ENCODE data around the gene TMEM132C.
"Not testable (repeated sequence)": the region's sequence is repeated elsewhere in the genome, so short reads cannot be mapped to it uniquely, and the experiment has no call there.

TMEM132C gene

GRCh38 chr12:128424931-128425431, 158.0 kb downstream of the TMEM132C start:
- no peak for DNase-seq

- DNase-seq = no peak
These were observed 158.8 kb downstream of the TMEM132C start for GRCh38 chr12:128425666-128426331.

GRCh38 chr12:128426511-128426910, 159.5 kb downstream of the TMEM132C start:
- DNase-seq = no peak

- no peak for DNase-seq
These were observed 172.8 kb downstream of the TMEM132C start for GRCh38 chr12:128439796-128440195.

GRCh38 chr12:128442096-128442495, 175.1 kb downstream of the TMEM132C start:
- DNase-seq = no peak

- no peak for DNase-seq
These were observed 177.6 kb downstream of the TMEM132C start for GRCh38 chr12:128444598-128444997.

GRCh38 chr12:128445415-128446127, 178.6 kb downstream of the TMEM132C start:
- DNase-seq = no peak

- no peak for DNase-seq
These were observed 182.3 kb downstream of the TMEM132C start for GRCh38 chr12:128449146-128449894.

- DNase-seq = no peak
These were observed 183.8 kb downstream of the TMEM132C start for GRCh38 chr12:128450810-128451209.

- DNase-seq = no peak
These were observed 188.9 kb downstream of the TMEM132C start for GRCh38 chr12:128455851-128456250.

- DNase-seq = no peak
These were observed 190.0 kb downstream of the TMEM132C start for GRCh38 chr12:128456922-128457321.

- no peak for DNase-seq
These were observed 191.5 kb downstream of the TMEM132C start for GRCh38 chr12:128458301-128458974.

GRCh38 chr12:128459067-128459466, 192.1 kb downstream of the TMEM132C start:
- no peak for DNase-seq

- no peak for DNase-seq
These were observed 196.9 kb downstream of the TMEM132C start for GRCh38 chr12:128463881-128464280.

- DNase-seq = no peak
These were observed 200.9 kb downstream of the TMEM132C start for GRCh38 chr12:128467882-128468281.

- no peak for DNase-seq
These were observed 202.0 kb downstream of the TMEM132C start for GRCh38 chr12:128468926-128469325.

- no peak for DNase-seq
These were observed 204.5 kb downstream of the TMEM132C start for GRCh38 chr12:128471491-128471890.

GRCh38 chr12:128474916-128475315, 207.9 kb downstream of the TMEM132C start:
- DNase-seq = no peak

- no peak for DNase-seq
These were observed 209.3 kb downstream of the TMEM132C start for GRCh38 chr12:128476266-128476665.

GRCh38 chr12:128483526-128484255, 216.7 kb downstream of the TMEM132C start:
- no peak for DNase-seq

- DNase-seq = not testable (repeated sequence)
These were observed 230.4 kb downstream of the TMEM132C start for GRCh38 chr12:128497376-128497775.

- no peak for DNase-seq
These were observed 240.5 kb downstream of the TMEM132C start for GRCh38 chr12:128507470-128507869.
